ENCODE results near the gene RERG.

RERG gene

GRCh38 chr12:15183821-15184220 lies 37.4 kb downstream of the RERG start:
- no peak for DNase-seq

GRCh38 chr12:15181017-15181683 lies 40.1 kb downstream of the RERG start:
- no peak for DNase-seq

GRCh38 chr12:15180325-15180724 lies 40.9 kb downstream of the RERG start:
- no peak for DNase-seq

GRCh38 chr12:15179672-15180071 lies 41.5 kb downstream of the RERG start:
- DNase-seq = no peak

- DNase-seq = no peak
These were observed 48.1 kb downstream of the RERG start for GRCh38 chr12:15173142-15173541.

GRCh38 chr12:15172060-15172822 lies 49.0 kb downstream of the RERG start:
- no peak for DNase-seq

GRCh38 chr12:15171012-15171655 lies 50.1 kb downstream of the RERG start:
- DNase-seq = no peak

GRCh38 chr12:15168026-15168678 lies 53.1 kb downstream of the RERG start:
- no peak for DNase-seq

- no peak for DNase-seq
These were observed 56.1 kb downstream of the RERG start for GRCh38 chr12:15165012-15165659.

- DNase-seq = no peak
These were observed 57.9 kb downstream of the RERG start for GRCh38 chr12:15163030-15163976.

- no peak for DNase-seq
These were observed 63.1 kb downstream of the RERG start for GRCh38 chr12:15158083-15158482.

- DNase-seq = no peak
These were observed 63.9 kb downstream of the RERG start for GRCh38 chr12:15157269-15157671.

GRCh38 chr12:15155271-15155670 lies 65.9 kb downstream of the RERG start:
- no peak for DNase-seq

GRCh38 chr12:15154103-15154502 lies 67.1 kb downstream of the RERG start:
- no peak for DNase-seq

GRCh38 chr12:15152868-15153267 lies 68.3 kb downstream of the RERG start:
- no peak for DNase-seq

GRCh38 chr12:15152456-15152855 lies 68.8 kb downstream of the RERG start:
- DNase-seq = no peak

- no peak for DNase-seq
These were observed 69.8 kb downstream of the RERG start for GRCh38 chr12:15151161-15152091.

- DNase-seq = no peak
These were observed 74.6 kb downstream of the RERG start for GRCh38 chr12:15146585-15146984.

GRCh38 chr12:15143467-15143866 lies 77.8 kb downstream of the RERG start:
- DNase-seq = no peak

- no peak for DNase-seq
These were observed 78.5 kb downstream of the RERG start for GRCh38 chr12:15142711-15143110.

GRCh38 chr12:15131431-15131830 lies 89.8 kb downstream of the RERG start:
- DNase-seq = no peak

Data from GF-D8 (cell line).